ENCODE measurements around the gene RAB27A. TPM values are rescaled to one million over a fixed set of nuclear protein-coding genes. Genes with fewer than 3 reads are reported as not detected.

The RAB27A gene
- total RNA-seq, 4 donors from 2014 or later, result 15.8 to 22.0 (median 19.8) TPM

DNA sequence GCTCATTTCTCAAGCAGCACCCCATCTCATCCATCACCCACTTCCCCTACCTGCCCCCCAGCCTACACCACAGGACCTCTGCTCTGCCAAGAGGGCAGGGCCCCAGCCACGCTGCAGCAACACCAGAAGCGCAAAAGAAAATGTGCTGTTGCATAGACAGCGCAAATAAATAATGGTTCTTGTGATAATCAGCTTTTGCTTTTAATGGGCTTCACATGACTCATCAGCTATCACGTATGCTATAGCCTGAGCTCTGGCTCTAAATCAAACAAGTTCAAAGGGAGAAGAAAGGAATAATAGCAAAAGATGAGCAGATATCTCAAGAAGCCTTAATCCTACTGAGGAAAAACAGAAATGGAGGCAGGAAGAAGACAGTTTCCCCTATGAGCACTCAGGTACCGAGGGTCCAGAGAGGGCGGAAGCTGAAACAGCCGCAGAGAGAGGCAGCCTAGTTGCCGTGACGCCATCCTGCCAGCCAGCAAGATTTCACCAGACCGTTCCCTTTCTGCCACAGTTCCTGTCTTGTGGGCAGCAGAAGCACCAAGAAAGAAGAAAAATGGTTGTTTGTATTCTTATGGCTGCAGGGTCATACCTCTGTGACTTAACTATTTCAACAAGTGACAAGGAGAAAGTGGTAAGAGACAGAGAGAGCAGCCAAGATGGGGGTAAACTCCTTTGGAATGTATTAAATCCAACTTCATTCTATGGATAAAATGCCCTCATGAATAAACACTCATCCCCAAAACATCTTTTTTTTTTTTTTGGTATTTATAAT is 22.0 kb downstream of the RAB27A start:
- no peaks in the 10 kb centered on the region for H3K27me3 ChIP-seq
- peak overlapping the region in 1 of 4 donors; percentile 13 for H3K4me3 ChIP-seq
- H3K27ac ChIP-seq (replicated peaks in 1 of 4), result peak overlapping the region in 1 of 4 donors; percentile 18
- TF ChIP-seq POLR2AphosphoS5 (IDR thresholded peaks at IDR 0.05), result peak in 1 of 2 donors; percentile 9
- TF ChIP-seq, protein P1, sequence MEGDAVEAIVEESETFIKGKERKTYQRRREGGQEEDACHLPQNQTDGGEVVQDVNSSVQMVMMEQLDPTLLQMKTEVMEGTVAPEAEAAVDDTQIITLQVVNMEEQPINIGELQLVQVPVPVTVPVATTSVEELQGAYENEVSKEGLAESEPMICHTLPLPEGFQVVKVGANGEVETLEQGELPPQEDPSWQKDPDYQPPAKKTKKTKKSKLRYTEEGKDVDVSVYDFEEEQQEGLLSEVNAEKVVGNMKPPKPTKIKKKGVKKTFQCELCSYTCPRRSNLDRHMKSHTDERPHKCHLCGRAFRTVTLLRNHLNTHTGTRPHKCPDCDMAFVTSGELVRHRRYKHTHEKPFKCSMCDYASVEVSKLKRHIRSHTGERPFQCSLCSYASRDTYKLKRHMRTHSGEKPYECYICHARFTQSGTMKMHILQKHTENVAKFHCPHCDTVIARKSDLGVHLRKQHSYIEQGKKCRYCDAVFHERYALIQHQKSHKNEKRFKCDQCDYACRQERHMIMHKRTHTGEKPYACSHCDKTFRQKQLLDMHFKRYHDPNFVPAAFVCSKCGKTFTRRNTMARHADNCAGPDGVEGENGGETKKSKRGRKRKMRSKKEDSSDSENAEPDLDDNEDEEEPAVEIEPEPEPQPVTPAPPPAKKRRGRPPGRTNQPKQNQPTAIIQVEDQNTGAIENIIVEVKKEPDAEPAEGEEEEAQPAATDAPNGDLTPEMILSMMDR (IDR thresholded peaks at IDR 0.05), result no peak
- WGBS, result 56% methylated on average over 10 of the region's 10 CpGs
- intact Hi-C loops (cut with DNase I), result no loop called here
- no peak for DNase-seq (ENCODE audit: extremely low spot score)
- peaks cover 0 to 4% (median 1%) of the 10 kb centered on the region in 4 donors for H3K36me3 ChIP-seq
- peaks cover 0 to 18% (median 2%) of the 10 kb centered on the region in 4 donors for H3K4me1 ChIP-seq
- no peaks in the 10 kb centered on the region for H3K9me3 ChIP-seq

DNA sequence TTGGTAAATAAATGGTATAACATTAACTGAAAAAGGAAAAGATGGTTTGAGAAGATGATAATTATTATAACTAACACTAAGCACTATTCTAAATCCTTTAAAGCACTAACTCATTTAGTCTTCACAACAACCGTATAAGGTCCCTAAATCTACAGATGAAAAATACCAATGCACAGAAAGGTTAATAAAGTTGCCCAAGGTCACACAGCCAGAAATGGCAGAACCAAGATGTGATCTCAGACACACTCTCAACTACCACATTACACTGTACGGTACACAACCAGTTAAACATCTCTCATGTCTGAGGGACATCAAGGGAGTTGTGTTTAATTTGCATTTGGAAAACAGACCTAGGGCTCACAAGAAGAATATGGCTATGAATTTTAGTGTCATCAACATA is 23.1 kb downstream of the RAB27A start:
- Histone ChIP-seq H3K27ac (replicated peaks in 1 of 4) (no peak overlapping the region), H3K4me1 (peaks cover 0 to 18% (median 2%) of the 10 kb centered on the region in 4 donors), H3K9me3 (no peaks in the 10 kb centered on the region), H3K27me3 (no peaks in the 10 kb centered on the region), H3K36me3 (peaks cover 0 to 4% (median 1%) of the 10 kb centered on the region in 4 donors), H3K4me3 (no peak overlapping the region)
- 93% methylated on average over 2 of the region's 2 CpGs for WGBS
- intact Hi-C loops (cut with DNase I), result no loop called here
- DNase-seq (ENCODE audit: extremely low spot score), result no peak
- TF ChIP-seq EP300 (IDR thresholded peaks at IDR 0.05) (no peak), POLR2A (IDR thresholded peaks at IDR 0.05; ENCODE audit: low read depth) (no peak), POLR2AphosphoS5 (IDR thresholded peaks at IDR 0.05) (no peak)
- TF ChIP-seq, protein P1 (IDR thresholded peaks at IDR 0.05), result no peak

DNA sequence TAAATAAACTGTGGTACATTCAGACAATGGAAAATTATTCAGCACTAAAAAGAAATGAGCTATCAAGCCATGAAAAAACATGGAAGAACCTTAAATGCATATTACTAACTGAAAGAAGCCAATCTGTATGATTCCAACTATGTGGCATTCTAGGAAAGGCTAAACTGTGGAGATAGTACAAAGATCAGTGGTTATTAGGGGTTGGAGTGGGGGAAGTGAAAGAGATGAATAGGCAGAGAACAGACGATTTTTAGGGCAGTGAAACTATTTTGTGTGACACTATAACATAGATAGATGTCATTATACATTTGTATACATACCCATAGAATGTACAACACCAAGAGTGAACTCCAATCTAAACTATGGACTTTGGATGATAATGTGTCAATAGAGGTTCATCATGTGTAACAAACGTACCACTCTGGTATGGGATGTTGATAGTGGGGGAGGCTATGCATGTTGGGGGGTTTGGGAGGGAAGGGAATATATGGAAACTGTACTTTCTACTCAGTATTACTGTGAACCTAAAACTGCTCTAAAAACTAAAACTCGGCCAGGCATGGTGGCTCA is 29.0 kb downstream of the RAB27A start:
- H3K27me3 ChIP-seq, result no peaks in the 10 kb centered on the region
- no peak overlapping the region for H3K4me3 ChIP-seq
- no peak overlapping the region for H3K27ac ChIP-seq (replicated peaks in 1 of 4)
- WGBS, result 70% methylated on average over 3 of the region's 3 CpGs
- H3K36me3 ChIP-seq, result no peaks in the 10 kb centered on the region
- TF ChIP-seq, protein P1 (IDR thresholded peaks at IDR 0.05), result no peak
- TF ChIP-seq POLR2A (IDR thresholded peaks at IDR 0.05; ENCODE audit: low read depth), result no peak
- no peak for TF ChIP-seq POLR2AphosphoS5 (IDR thresholded peaks at IDR 0.05)
- no peak for TF ChIP-seq EP300 (IDR thresholded peaks at IDR 0.05)
- intact Hi-C loops (cut with DNase I), result no loop called here
- H3K4me1 ChIP-seq, result peaks cover 0 to 8% (median 2%) of the 10 kb centered on the region in 4 donors
- H3K9me3 ChIP-seq, result no peaks in the 10 kb centered on the region
- DNase-seq (ENCODE audit: extremely low spot score), result no peak

DNA sequence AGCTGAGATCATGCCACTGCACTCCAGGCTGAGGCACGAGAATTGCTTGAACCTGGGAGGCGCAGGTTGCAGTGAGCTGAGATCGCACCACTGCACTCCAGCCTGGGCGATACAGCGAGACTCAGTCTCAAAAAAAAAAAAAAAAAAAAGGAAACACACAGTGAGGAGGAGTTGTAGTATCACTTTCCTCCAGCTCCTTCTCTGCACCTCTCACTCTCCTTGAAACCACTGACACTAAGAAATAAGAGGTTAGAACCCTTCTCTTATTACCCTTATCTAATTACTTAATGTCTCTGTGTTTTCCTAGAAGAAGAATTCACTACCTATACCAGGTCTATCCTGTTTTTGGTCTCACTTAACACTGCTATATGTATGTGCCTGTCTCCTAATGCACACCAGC is 31.7 kb downstream of the RAB27A start:
- Histone ChIP-seq H3K4me3 (no peak overlapping the region), H3K27ac (replicated peaks in 1 of 4) (no peak overlapping the region), H3K4me1 (peaks cover 0 to 19% (median 5%) of the 10 kb centered on the region in 4 donors), H3K27me3 (no peaks in the 10 kb centered on the region), H3K9me3 (no peaks in the 10 kb centered on the region), H3K36me3 (no peaks in the 10 kb centered on the region)
- TF ChIP-seq POLR2AphosphoS5 (IDR thresholded peaks at IDR 0.05) (no peak), POLR2A (IDR thresholded peaks at IDR 0.05; ENCODE audit: low read depth) (no peak), EP300 (IDR thresholded peaks at IDR 0.05) (no peak)
- TF ChIP-seq, protein P1 (IDR thresholded peaks at IDR 0.05), result no peak
- 92% methylated on average over 5 of the region's 5 CpGs for WGBS
- no peak for DNase-seq (ENCODE audit: extremely low spot score)
- intact Hi-C loops (cut with DNase I), result no loop called here

All from esophagus muscularis mucosa (tissue), 4 donors.